DOHH2 (cell line): Measurements from ENCODE around the gene POLRMT.

Experiments used
- CTCF ChIP-seq: fragments of 200-600 bp; sonication (generic); IDR thresholded peaks from one replicate; pipeline ENCODE4 v1.5.1; 2014; ENCODE audit warnings: antibody characterized with exemption, mild to moderate bottlenecking, low read depth, low read length; ENCODE audit not compliant: poor library complexity, severe bottlenecking
- EZH2phosphoT487 ChIP-seq: fragments of 200-600 bp; sonication (generic); IDR thresholded peaks from 2 replicates; pipeline ENCODE4 v1.6.1; 2017; ENCODE audit warnings: borderline replicate concordance, mild to moderate bottlenecking, antibody characterized with exemption, low read length, moderate library complexity, mixed read lengths

GRCh38 chr19:579111-579841 is 54.1 kb downstream of the POLRMT start:
- TF ChIP-seq CTCF = no peak
- TF ChIP-seq EZH2phosphoT487 = no peak
